ENCODE data around the gene HOXD10. TPM values are rescaled to one million over a fixed set of nuclear protein-coding genes. Genes with fewer than 3 reads are reported as not detected.

The HOXD10 gene
- total and polyA plus RNA-seq, 9 of the 15 experiments (the other 6 are each of a cell fraction or from before 2014, with no cell fraction given), result not detected

DNA sequence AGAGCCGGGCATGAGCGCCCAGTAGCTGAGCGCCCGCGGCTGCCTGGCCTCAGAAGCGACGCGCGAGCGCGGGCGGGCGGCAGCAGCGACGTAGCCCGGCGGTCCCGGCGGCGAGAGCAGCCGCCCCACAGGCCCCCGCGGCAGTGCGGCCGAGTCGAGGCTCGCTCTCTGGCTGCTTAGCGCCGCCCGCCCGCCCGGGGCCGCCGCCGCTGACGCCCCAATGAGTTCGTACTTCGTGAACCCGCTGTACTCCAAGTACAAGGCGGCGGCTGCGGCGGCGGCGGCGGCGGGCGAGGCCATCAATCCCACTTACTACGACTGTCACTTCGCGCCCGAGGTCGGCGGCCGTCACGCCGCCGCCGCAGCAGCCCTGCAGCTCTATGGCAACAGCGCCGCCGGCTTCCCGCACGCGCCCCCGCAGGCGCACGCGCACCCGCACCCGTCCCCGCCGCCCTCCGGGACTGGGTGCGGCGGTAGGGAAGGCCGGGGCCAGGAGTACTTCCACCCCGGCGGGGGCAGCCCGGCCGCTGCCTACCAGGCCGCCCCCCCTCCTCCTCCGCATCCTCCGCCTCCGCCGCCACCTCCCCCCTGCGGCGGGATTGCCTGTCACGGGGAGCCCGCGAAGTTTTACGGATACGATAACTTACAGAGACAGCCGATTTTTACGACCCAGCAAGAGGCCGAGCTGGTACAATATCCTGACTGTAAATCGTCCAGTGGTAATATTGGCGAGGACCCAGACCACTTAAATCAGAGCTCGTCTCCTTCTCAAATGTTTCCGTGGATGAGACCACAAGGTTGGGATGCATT, 13.8 kb downstream of the HOXD10 start (continued):
- TF ChIP-seq, protein P1, sequence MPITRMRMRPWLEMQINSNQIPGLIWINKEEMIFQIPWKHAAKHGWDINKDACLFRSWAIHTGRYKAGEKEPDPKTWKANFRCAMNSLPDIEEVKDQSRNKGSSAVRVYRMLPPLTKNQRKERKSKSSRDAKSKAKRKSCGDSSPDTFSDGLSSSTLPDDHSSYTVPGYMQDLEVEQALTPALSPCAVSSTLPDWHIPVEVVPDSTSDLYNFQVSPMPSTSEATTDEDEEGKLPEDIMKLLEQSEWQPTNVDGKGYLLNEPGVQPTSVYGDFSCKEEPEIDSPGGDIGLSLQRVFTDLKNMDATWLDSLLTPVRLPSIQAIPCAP (CRISPR knock-in tag; IDR thresholded peaks at IDR 0.05; ENCODE audit: borderline replicate concordance), result no peak
- TF ChIP-seq, protein P2, sequence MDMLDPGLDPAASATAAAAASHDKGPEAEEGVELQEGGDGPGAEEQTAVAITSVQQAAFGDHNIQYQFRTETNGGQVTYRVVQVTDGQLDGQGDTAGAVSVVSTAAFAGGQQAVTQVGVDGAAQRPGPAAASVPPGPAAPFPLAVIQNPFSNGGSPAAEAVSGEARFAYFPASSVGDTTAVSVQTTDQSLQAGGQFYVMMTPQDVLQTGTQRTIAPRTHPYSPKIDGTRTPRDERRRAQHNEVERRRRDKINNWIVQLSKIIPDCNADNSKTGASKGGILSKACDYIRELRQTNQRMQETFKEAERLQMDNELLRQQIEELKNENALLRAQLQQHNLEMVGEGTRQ (CRISPR knock-in tag; IDR thresholded peaks at IDR 0.05), result no peak
- TF ChIP-seq BCL6 (CRISPR knock-in tag; IDR thresholded peaks at IDR 0.05) (no peak), SP1 (CRISPR knock-in tag; IDR thresholded peaks at IDR 0.05) (no peak), RFX1 (IDR thresholded peaks at IDR 0.05) (0 out of 2 replicates have a peak, but pooled peaks have one; percentile 9), POLR2B (IDR thresholded peaks at IDR 0.05; ENCODE audit: low read depth, partially characterized antibody) (no peak), CSDE1 (IDR thresholded peaks at IDR 0.05) (no peak), ZNF224 (CRISPR knock-in tag; IDR thresholded peaks at IDR 0.05) (no peak), HDGF (IDR thresholded peaks at IDR 0.05) (no peak), SIX5 (IDR thresholded peaks at IDR 0.05; ENCODE audit: borderline replicate concordance in 1 of 2, insufficient read depth in 1 of 2, low read depth in 1 of 2, low read length in 2 of 2) (no peak), MTA3 (IDR thresholded peaks at IDR 0.05; ENCODE audit: borderline replicate concordance) (0 out of 2 replicates have a peak, but pooled peaks have one; percentile 26), BMI1 (IDR thresholded peaks at IDR 0.05; ENCODE audit: low read length) (no peak)
- TF ChIP-seq, protein P3, sequence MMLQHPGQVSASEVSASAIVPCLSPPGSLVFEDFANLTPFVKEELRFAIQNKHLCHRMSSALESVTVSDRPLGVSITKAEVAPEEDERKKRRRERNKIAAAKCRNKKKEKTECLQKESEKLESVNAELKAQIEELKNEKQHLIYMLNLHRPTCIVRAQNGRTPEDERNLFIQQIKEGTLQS (IDR thresholded peaks at IDR 0.05), result no peak
- TF ChIP-seq, protein P3 (CRISPR knock-in tag; conservative IDR thresholded peaks at IDR 0.05), result no peak
- TF ChIP-seq, protein P4, sequence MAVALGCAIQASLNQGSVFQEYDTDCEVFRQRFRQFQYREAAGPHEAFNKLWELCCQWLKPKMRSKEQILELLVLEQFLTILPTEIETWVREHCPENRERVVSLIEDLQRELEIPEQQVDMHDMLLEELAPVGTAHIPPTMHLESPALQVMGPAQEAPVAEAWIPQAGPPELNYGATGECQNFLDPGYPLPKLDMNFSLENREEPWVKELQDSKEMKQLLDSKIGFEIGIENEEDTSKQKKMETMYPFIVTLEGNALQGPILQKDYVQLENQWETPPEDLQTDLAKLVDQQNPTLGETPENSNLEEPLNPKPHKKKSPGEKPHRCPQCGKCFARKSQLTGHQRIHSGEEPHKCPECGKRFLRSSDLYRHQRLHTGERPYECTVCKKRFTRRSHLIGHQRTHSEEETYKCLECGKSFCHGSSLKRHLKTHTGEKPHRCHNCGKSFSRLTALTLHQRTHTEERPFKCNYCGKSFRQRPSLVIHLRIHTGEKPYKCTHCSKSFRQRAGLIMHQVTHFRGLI (CRISPR knock-in tag; IDR thresholded peaks at IDR 0.05), result no peak
